GM12878 (cell line): ENCODE data around the gene UNC45B. TPM values are rescaled to one million over a fixed set of nuclear protein-coding genes. Genes with fewer than 3 reads are reported as not detected.

ENCODE experiments used
- ATAC-seq: fragments of 200-7000 bp; cut with Tn5 transposase; 3 replicates; pipeline ENCODE4 v1.9.1; 2020; ENCODE audit warnings: mild to moderate bottlenecking, moderate library complexity
- BruUV-seq: library from RNA; stranded (reverse); fragments of 400-500 nt; replicated peaks from 2 replicates; lab custom pipeline; 2021; lab: Mats Ljungman, UMichigan
- CTCF ChIA-PET: fragments of 300-600 bp; sonication (Branson Sonifier 250); formaldehyde crosslinking; extraction: SDS; loops from one replicate; lab custom pipeline; 2021; ENCODE audit warnings: inconsistent platforms; lab: Yijun Ruan, JAX
- POLR2A ChIA-PET: fragments of 350-600 bp; formaldehyde crosslinking; extraction: SDS; loops from one replicate; lab custom pipeline; 2021; ENCODE audit warnings: inconsistent platforms; lab: Charles Lee
- RAD21 ChIA-PET: fragments of 300-600 bp; sonication (Branson Sonifier 250); formaldehyde crosslinking; loops from one replicate; lab custom pipeline; 2023; ENCODE audit warnings: antibody characterized with exemption; ENCODE audit not compliant: unreplicated experiment; lab: Charles Lee
- SMC1A ChIA-PET: fragments of 300-600 bp; sonication (Branson Sonifier 250); formaldehyde crosslinking; loops from one replicate; lab custom pipeline; 2023; ENCODE audit not compliant: unreplicated experiment, uncharacterized antibody; lab: Charles Lee
- DNase-seq: peaks from one replicate; pipeline ENCODE4 v3.0.0-alpha.2; 2011; ENCODE audit warnings: low read depth, low spot score
- FAIRE-seq: peaks from 3 replicates; lab custom pipeline; 2011; peaks lifted over from hg19 to GRCh38; lab: Jason Lieb, UNC
- H2AFZ ChIP-seq: 2 replicates; pipeline ENCODE4 v1.6.0; 2011; ENCODE audit warnings: low read depth, low read length, control low read depth; ENCODE audit not compliant: control insufficient read depth
- H3K27ac ChIP-seq: 2 replicates; pipeline ENCODE4 v1.5.1; 2011; ENCODE audit warnings: control low read depth; ENCODE audit not compliant: control insufficient read depth, insufficient read depth
- H3K27me3 ChIP-seq, 2 experiments: replicated peaks in 1 of 2; 2 replicates each; pipeline versions ENCODE4 v1.6.0 to v1.6.1; 2011; ENCODE audit warnings: low read length in 1 of 2; ENCODE audit not compliant: control insufficient read depth in 2 of 2, insufficient read depth in 2 of 2
- H3K36me3 ChIP-seq, 2 experiments: 2 replicates each; pipeline ENCODE4 v1.5.1; 2011; ENCODE audit warnings: low read length in 1 of 2; ENCODE audit not compliant: control insufficient read depth in 2 of 2, insufficient read depth in 2 of 2
- H3K4me1 ChIP-seq: 2 replicates; pipeline ENCODE4 v1.6.1; 2011; ENCODE audit warnings: mild to moderate bottlenecking, low read length, moderate library complexity, mixed read lengths; ENCODE audit not compliant: control insufficient read depth, insufficient read depth
- H3K4me2 ChIP-seq: 2 replicates; pipeline ENCODE4 v1.6.0; 2011; ENCODE audit warnings: control low read depth; ENCODE audit not compliant: control insufficient read depth, insufficient read depth
- H3K4me3 ChIP-seq: fragments of 200-600 bp; sonication (generic); 2 replicates; pipeline ENCODE4 v1.5.1; 2016
- H3K79me2 ChIP-seq: 2 replicates; pipeline ENCODE4 v1.6.0; 2011; ENCODE audit warnings: low read length; ENCODE audit not compliant: control insufficient read depth, insufficient read depth
- H3K9ac ChIP-seq: 2 replicates; pipeline ENCODE4 v1.8.0; 2011; ENCODE audit warnings: low read length, control low read depth, mixed read lengths; ENCODE audit not compliant: control insufficient read depth, insufficient read depth
- H3K9me3 ChIP-seq: replicated peaks from 3 replicates; pipeline ENCODE4 v1.5.1; 2011; ENCODE audit warnings: mild to moderate bottlenecking, low read length; ENCODE audit not compliant: control insufficient read depth, insufficient read depth
- H4K20me1 ChIP-seq: 2 replicates; pipeline ENCODE4 v1.6.0; 2011; ENCODE audit not compliant: control insufficient read depth, insufficient read depth
- ATF3 ChIP-seq: IDR thresholded peaks from 2 replicates; pipeline ENCODE4 v1.6.1; 2011; ENCODE audit warnings: low read depth, mild to moderate bottlenecking, low read length, moderate library complexity, borderline replicate concordance; ENCODE audit errors: extremely low read depth
- ATF7 ChIP-seq: fragments of 450-650 bp; IDR thresholded peaks from 2 replicates; pipeline ENCODE4 v1.6.1; 2016; ENCODE audit warnings: low read depth, mild to moderate bottlenecking
- BMI1 ChIP-seq: fragments of 450-650 bp; IDR thresholded peaks from 2 replicates; pipeline ENCODE4 v1.6.1; 2016; ENCODE audit warnings: mild to moderate bottlenecking, moderate library complexity, borderline replicate concordance
- CEBPB ChIP-seq, 2 experiments: fragments of 150-350 bp in 1 of 2; IDR thresholded peaks; 2 replicates each; pipeline ENCODE4 v1.6.1; 2012 to 2014; ENCODE audit warnings: low read depth in 2 of 2, low read length in 2 of 2, borderline replicate concordance in 1 of 2, inconsistent platforms in 1 of 2
- CHD2 ChIP-seq: IDR thresholded peaks from 2 replicates; pipeline ENCODE4 v1.6.1; 2011; ENCODE audit warnings: low read depth, low read length, improper control_type of control experiment, borderline replicate concordance
- ELK1 ChIP-seq: IDR thresholded peaks from 2 replicates; pipeline ENCODE4 v1.6.1; 2012; ENCODE audit warnings: low read depth, low read length, improper control_type of control experiment
- MEF2B ChIP-seq: fragments of 450-650 bp; IDR thresholded peaks from 2 replicates; pipeline ENCODE4 v1.6.1; 2018; ENCODE audit warnings: mild to moderate bottlenecking, moderate library complexity; ENCODE audit not compliant: partially characterized antibody, poor library complexity, severe bottlenecking
- POLR2AphosphoS2 ChIP-seq: IDR thresholded peaks from 2 replicates; pipeline ENCODE4 v1.6.1; 2011; ENCODE audit warnings: low read depth, mild to moderate bottlenecking, low read length, improper control_type of control experiment, moderate library complexity
- REST ChIP-seq: IDR thresholded peaks from 2 replicates; pipeline ENCODE4 v1.6.1; 2012; ENCODE audit warnings: mild to moderate bottlenecking, low read depth, low read length
- TARDBP ChIP-seq: IDR thresholded peaks from 2 replicates; pipeline ENCODE4 v1.6.1; 2016; ENCODE audit warnings: borderline replicate concordance
- WRNIP1 ChIP-seq: IDR thresholded peaks from 2 replicates; pipeline ENCODE4 v1.6.1; 2011; ENCODE audit warnings: low read depth, low read length, improper control_type of control experiment, borderline replicate concordance
- YY1 ChIP-seq: IDR thresholded peaks from 2 replicates; pipeline ENCODE4 v1.6.1; 2011; ENCODE audit warnings: low read depth, mild to moderate bottlenecking, low read length
- ZBTB11 ChIP-seq: fragments of 450-650 bp; formaldehyde crosslinking; IDR thresholded peaks from 2 replicates; pipeline ENCODE4 v1.5.0; 2022; ENCODE audit warnings: mild to moderate bottlenecking, missing genetic modification characterization
- WGBS: methylation state at CpG from one replicate; pipeline ENCODE4 v1.1.6; 2016; ENCODE audit warnings: low lambda C conversion rate; ENCODE audit not compliant: insufficient replicate concordance, insufficient coverage; ENCODE audit errors: missing lambda C conversion rate; 5-methylcytosine and 5-hydroxymethylcytosine counted together
- in situ Hi-C: fragments of 300-500 bp; cut with MboI; formaldehyde crosslinking; loops from 9 replicates; pipeline ENCODE4 v1.14.3; 2018; ENCODE audit warnings: mixed read lengths
- intact Hi-C: fragments of 100-400 bp; cut with micrococcal nuclease; formaldehyde crosslinking; loops from one replicate; pipeline ENCODE4 v1.14.2; 2022; ENCODE audit not compliant: unreplicated experiment
- polyA plus RNA-seq, 11 experiments: library from polyadenylated mRNA; depleted of rRNA in 4 of 11; unstranded in 6 of 11; stranded (reverse) in 5 of 11; fragments of >200 nt; fragmentation: Nextera tagmentation in 4 of 11; fragmentation: Illumina TruSeq in 1 of 11; extraction: Ambion mirVana in 4 of 11; extraction: Trizol in 1 of 11; gene quantifications; 1 replicate in 1 of 11; 2 replicates in 10 of 11; pipeline versions ENCODE4 v1.2.1 to v1.2.3, GENCODE V29; 2011 to 2016; ENCODE audit warnings: inconsistent platforms in 2 of 11, missing spikeins in 2 of 11, low read depth in 1 of 11
- total RNA-seq, 4 experiments: library from RNA; depleted of rRNA in 3 of 4; stranded (reverse); fragments of >200 nt in 3 of 4; fragmentation: Illumina TruSeq in 1 of 4; extraction: Trizol in 1 of 4; gene quantifications; 2 replicates each; pipeline versions ENCODE4 v1.2.1 to v1.2.3, GENCODE V29; 2013 to 2021

The UNC45B gene
- total and polyA plus RNA-seq, 10 of the 15 experiments (the other 5 are each of a cell fraction or from before 2014, with no cell fraction given): 0.03 TPM; not detected in 9

DNA sequence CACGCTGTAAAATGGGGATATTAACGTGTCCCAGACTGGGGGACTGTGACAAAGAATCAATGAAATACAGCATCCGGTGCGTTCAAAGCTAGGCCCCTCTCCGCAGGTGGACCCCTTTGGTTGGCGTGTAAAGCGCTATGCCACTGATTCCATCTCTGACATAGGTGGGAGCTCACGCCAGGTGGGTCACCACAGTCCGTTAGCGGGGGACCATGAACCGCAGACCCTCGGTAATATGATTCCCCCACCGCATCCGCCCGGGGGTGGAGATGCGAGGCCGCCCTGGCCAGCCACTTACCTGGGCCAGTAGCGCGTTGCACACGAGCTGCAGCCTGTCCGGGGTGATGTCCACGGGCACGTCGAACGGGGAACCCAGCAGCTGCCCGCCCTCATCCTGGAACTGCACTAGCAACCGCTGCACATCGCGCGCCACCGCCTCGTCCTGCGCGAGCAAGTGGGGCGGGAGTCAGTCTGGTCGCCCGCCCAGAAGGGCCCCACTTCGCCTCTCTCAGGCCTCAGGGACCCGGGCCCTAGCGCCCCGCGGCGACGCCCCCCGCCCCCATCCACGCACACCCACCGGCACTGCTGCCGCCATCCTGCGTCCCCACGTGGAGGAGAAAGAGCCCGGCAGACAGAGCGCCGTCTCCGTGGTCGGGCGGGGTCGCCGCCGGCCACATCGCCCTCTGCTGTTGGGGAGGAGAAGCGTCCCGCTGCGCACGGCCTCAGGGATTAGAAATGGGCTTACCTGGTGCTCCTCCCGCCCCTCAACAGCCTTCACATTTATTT, 5.7 kb upstream of the UNC45B start, which contains the start of gene NLE1:
NLE1 (minus strand) TSS at position 623 of the 786 bp plus-strand sequence; CDS start at position 595, 28 bp downstream.
- SMC1A ChIA-PET: interaction anchor here (0.6 to 1.8 kb wide), 3 partner anchors 26 to 696 kb away, joined by 3 to 5 read pairs (median 4); no protein-coding TSS in a partner anchor
- 1% methylated on average over 44 of the region's 65 CpGs for WGBS
- DNase-seq: peak; percentile 36
- H2AFZ ChIP-seq: peak within 1 kb of the TSS; percentile 86
- peaks cover 24% of the 10 kb centered on the region for H3K79me2 ChIP-seq
- TSS peak; percentile 80 for BruUV-seq
- no peaks in the 10 kb centered on the region for H3K27me3 ChIP-seq
- peak within 1 kb of the TSS; percentile 87 for H3K9ac ChIP-seq
- H3K27ac ChIP-seq: peak within 1 kb of the TSS; percentile 86
- in situ Hi-C loops (no loop called here), intact Hi-C loops (loop anchor here (10.0 kb wide), 1 partner anchor 393 kb away; the partner anchor contains the start of gene SLFN12L)
- H3K4me3 ChIP-seq: peak within 1 kb of the TSS; percentile 98
- H3K4me2 ChIP-seq: peak within 1 kb of the TSS; percentile 83
- FAIRE-seq: no peak
- peak; percentile 95 for ATAC-seq
- no peaks in the 10 kb centered on the region for H4K20me1 ChIP-seq
- RAD21 ChIA-PET: interaction anchor here (1.1 to 1.2 kb wide), 2 partner anchors 113 to 606 kb away, joined by 3 read pairs; no protein-coding TSS in a partner anchor
- CTCF ChIA-PET: interaction anchor here (0.7 to 3.5 kb wide), 5 partner anchors 23 to 599 kb away, joined by 3 to 18 read pairs (median 3); partner anchors contain the start of gene RAD51D
- no peaks in the 10 kb centered on the region for H3K9me3 ChIP-seq
- no peaks in the 10 kb centered on the region for H3K4me1 ChIP-seq
- H3K36me3 ChIP-seq: peaks cover 8 to 9% of the 10 kb centered on the region in 2 experiments; a peak in 3 of 4 replicates
- POLR2A ChIA-PET: no interaction called here
- no peak for TF ChIP-seq CEBPB (IDR thresholded peaks at IDR 0.05; ENCODE audit: borderline replicate concordance in 1 of 2, low read depth in 2 of 2, low read length in 2 of 2)
- TF ChIP-seq ELK1: no peak
- TF ChIP-seq BMI1: no peak
- TF ChIP-seq ZBTB11 (CRISPR knock-in tag): no peak
- no peak for TF ChIP-seq TARDBP
- no peak for TF ChIP-seq MEF2B
- TF ChIP-seq ATF7: no peak
- TF ChIP-seq WRNIP1: no peak
- TF ChIP-seq CHD2: peak; percentile 60; the same call in 1 of the 2 replicates
- no peak; the same call in 1 of the 2 replicates for TF ChIP-seq REST
- no peak for TF ChIP-seq ATF3
- TF ChIP-seq YY1: peak; percentile 95
- no peak for TF ChIP-seq POLR2AphosphoS2
